GM12878 (cell line): ENCODE results near the gene MGLL. TPM values are rescaled to one million over a fixed set of nuclear protein-coding genes. Genes with fewer than 3 reads are reported as not detected.

Experiments used
- ATAC-seq: fragments of 200-7000 bp; cut with Tn5 transposase; 3 replicates; pipeline ENCODE4 v1.9.1; 2020; ENCODE audit warnings: mild to moderate bottlenecking, moderate library complexity
- BruUV-seq: library from RNA; stranded (reverse); fragments of 400-500 nt; replicated peaks from 2 replicates; lab custom pipeline; 2021; lab: Mats Ljungman, UMichigan
- CTCF ChIA-PET: fragments of 300-600 bp; sonication (Branson Sonifier 250); formaldehyde crosslinking; extraction: SDS; loops from one replicate; lab custom pipeline; 2021; ENCODE audit warnings: inconsistent platforms; lab: Yijun Ruan, JAX
- POLR2A ChIA-PET: fragments of 350-600 bp; formaldehyde crosslinking; extraction: SDS; loops from one replicate; lab custom pipeline; 2021; ENCODE audit warnings: inconsistent platforms; lab: Charles Lee
- RAD21 ChIA-PET: fragments of 300-600 bp; sonication (Branson Sonifier 250); formaldehyde crosslinking; loops from one replicate; lab custom pipeline; 2023; ENCODE audit warnings: antibody characterized with exemption; ENCODE audit not compliant: unreplicated experiment; lab: Charles Lee
- SMC1A ChIA-PET: fragments of 300-600 bp; sonication (Branson Sonifier 250); formaldehyde crosslinking; loops from one replicate; lab custom pipeline; 2023; ENCODE audit not compliant: unreplicated experiment, uncharacterized antibody; lab: Charles Lee
- DNase-seq: peaks from one replicate; pipeline ENCODE4 v3.0.0-alpha.2; 2011; ENCODE audit warnings: low read depth, low spot score
- FAIRE-seq: peaks from 3 replicates; lab custom pipeline; 2011; peaks lifted over from hg19 to GRCh38; lab: Jason Lieb, UNC
- H2AFZ ChIP-seq: 2 replicates; pipeline ENCODE4 v1.6.0; 2011; ENCODE audit warnings: low read depth, low read length, control low read depth; ENCODE audit not compliant: control insufficient read depth
- H3K27ac ChIP-seq: 2 replicates; pipeline ENCODE4 v1.5.1; 2011; ENCODE audit warnings: control low read depth; ENCODE audit not compliant: control insufficient read depth, insufficient read depth
- H3K27me3 ChIP-seq, 2 experiments: replicated peaks in 1 of 2; 2 replicates each; pipeline versions ENCODE4 v1.6.0 to v1.6.1; 2011; ENCODE audit warnings: low read length in 1 of 2; ENCODE audit not compliant: control insufficient read depth in 2 of 2, insufficient read depth in 2 of 2
- H3K36me3 ChIP-seq, 2 experiments: 2 replicates each; pipeline ENCODE4 v1.5.1; 2011; ENCODE audit warnings: low read length in 1 of 2; ENCODE audit not compliant: control insufficient read depth in 2 of 2, insufficient read depth in 2 of 2
- H3K4me1 ChIP-seq: 2 replicates; pipeline ENCODE4 v1.6.1; 2011; ENCODE audit warnings: mild to moderate bottlenecking, low read length, moderate library complexity, mixed read lengths; ENCODE audit not compliant: control insufficient read depth, insufficient read depth
- H3K4me2 ChIP-seq: 2 replicates; pipeline ENCODE4 v1.6.0; 2011; ENCODE audit warnings: control low read depth; ENCODE audit not compliant: control insufficient read depth, insufficient read depth
- H3K4me3 ChIP-seq: fragments of 200-600 bp; sonication (generic); 2 replicates; pipeline ENCODE4 v1.5.1; 2016
- H3K79me2 ChIP-seq: 2 replicates; pipeline ENCODE4 v1.6.0; 2011; ENCODE audit warnings: low read length; ENCODE audit not compliant: control insufficient read depth, insufficient read depth
- H3K9ac ChIP-seq: 2 replicates; pipeline ENCODE4 v1.8.0; 2011; ENCODE audit warnings: low read length, control low read depth, mixed read lengths; ENCODE audit not compliant: control insufficient read depth, insufficient read depth
- H3K9me3 ChIP-seq: replicated peaks from 3 replicates; pipeline ENCODE4 v1.5.1; 2011; ENCODE audit warnings: mild to moderate bottlenecking, low read length; ENCODE audit not compliant: control insufficient read depth, insufficient read depth
- H4K20me1 ChIP-seq: 2 replicates; pipeline ENCODE4 v1.6.0; 2011; ENCODE audit not compliant: control insufficient read depth, insufficient read depth
- ASH2L ChIP-seq: fragments of 300-600, 200-600 bp; sonication (generic); IDR thresholded peaks from 2 replicates; pipeline ENCODE4 v1.6.1; 2017; ENCODE audit warnings: low read depth, mild to moderate bottlenecking, borderline replicate concordance
- CEBPB ChIP-seq, 2 experiments: fragments of 150-350 bp in 1 of 2; IDR thresholded peaks; 2 replicates each; pipeline ENCODE4 v1.6.1; 2012 to 2014; ENCODE audit warnings: low read depth in 2 of 2, low read length in 2 of 2, borderline replicate concordance in 1 of 2, inconsistent platforms in 1 of 2
- EP300 ChIP-seq, 2 experiments: fragments of 150-350 bp in 1 of 2; IDR thresholded peaks; 2 replicates each; pipeline ENCODE4 v1.6.1; 2011 to 2012; ENCODE audit warnings: low read depth in 2 of 2, low read length in 2 of 2, borderline replicate concordance in 1 of 2, improper control_type of control experiment in 1 of 2, inconsistent platforms in 1 of 2; ENCODE audit not compliant: control insufficient read depth in 1 of 2
- HCFC1 ChIP-seq: fragments of 150-350 bp; IDR thresholded peaks from 2 replicates; pipeline ENCODE4 v1.6.1; 2014; ENCODE audit warnings: low read length
- JUNB ChIP-seq: IDR thresholded peaks from 2 replicates; pipeline ENCODE4 v1.6.1; 2016; ENCODE audit warnings: antibody characterized with exemption, mild to moderate bottlenecking
- KAT2A ChIP-seq: conservative IDR thresholded peaks from 2 replicates; pipeline ENCODE4 v1.6.1; 2011; ENCODE audit warnings: low read depth, low read length; ENCODE audit not compliant: control insufficient read depth
- MTA2 ChIP-seq: fragments of 450-650 bp; IDR thresholded peaks from 2 replicates; pipeline ENCODE4 v1.6.1; 2016; ENCODE audit warnings: low read depth, mild to moderate bottlenecking, moderate library complexity
- MXI1 ChIP-seq: fragments of 150-350 bp; IDR thresholded peaks from 2 replicates; pipeline ENCODE4 v1.6.1; 2011; ENCODE audit warnings: low read depth, mild to moderate bottlenecking, inconsistent platforms, low read length, improper control_type of control experiment
- POLR2AphosphoS2 ChIP-seq: IDR thresholded peaks from 2 replicates; pipeline ENCODE4 v1.6.1; 2011; ENCODE audit warnings: low read depth, mild to moderate bottlenecking, low read length, improper control_type of control experiment, moderate library complexity
- SIX5 ChIP-seq: IDR thresholded peaks from 2 replicates; pipeline ENCODE4 v1.6.1; 2011; ENCODE audit warnings: mild to moderate bottlenecking, low read depth, low read length, moderate library complexity; ENCODE audit not compliant: severe bottlenecking
- SMC3 ChIP-seq: IDR thresholded peaks from 2 replicates; pipeline ENCODE4 v1.6.1; 2011; ENCODE audit warnings: low read length, improper control_type of control experiment, borderline replicate concordance
- SREBF1 ChIP-seq: IDR thresholded peaks from 2 replicates; pipeline ENCODE4 v1.6.1; 2012; ENCODE audit warnings: mild to moderate bottlenecking, low read length
- SRF ChIP-seq, 2 experiments: IDR thresholded peaks; 2 replicates each; pipeline ENCODE4 v1.6.1; 2011; ENCODE audit warnings: low read depth in 2 of 2, low read length in 2 of 2, mild to moderate bottlenecking in 1 of 2, moderate library complexity in 1 of 2
- STAT1 ChIP-seq: fragments of 450-650 bp; conservative IDR thresholded peaks from 2 replicates; pipeline ENCODE4 v1.6.1; 2014; ENCODE audit warnings: antibody characterized with exemption, mild to moderate bottlenecking
- YY1 ChIP-seq: IDR thresholded peaks from 2 replicates; pipeline ENCODE4 v1.6.1; 2011; ENCODE audit warnings: low read depth, mild to moderate bottlenecking, low read length
- ZNF274 ChIP-seq: IDR thresholded peaks from one replicate; pipeline ENCODE4 v1.8.0; 2011; ENCODE audit not compliant: insufficient read length, insufficient read depth
- WGBS: methylation state at CpG from one replicate; pipeline ENCODE4 v1.1.6; 2016; ENCODE audit warnings: low lambda C conversion rate; ENCODE audit not compliant: insufficient replicate concordance, insufficient coverage; ENCODE audit errors: missing lambda C conversion rate; 5-methylcytosine and 5-hydroxymethylcytosine counted together
- in situ Hi-C: fragments of 300-500 bp; cut with MboI; formaldehyde crosslinking; loops from 9 replicates; pipeline ENCODE4 v1.14.3; 2018; ENCODE audit warnings: mixed read lengths
- intact Hi-C: fragments of 100-400 bp; cut with micrococcal nuclease; formaldehyde crosslinking; loops from one replicate; pipeline ENCODE4 v1.14.2; 2022; ENCODE audit not compliant: unreplicated experiment
- polyA plus RNA-seq, 11 experiments: library from polyadenylated mRNA; depleted of rRNA in 4 of 11; unstranded in 6 of 11; stranded (reverse) in 5 of 11; fragments of >200 nt; fragmentation: Nextera tagmentation in 4 of 11; fragmentation: Illumina TruSeq in 1 of 11; extraction: Ambion mirVana in 4 of 11; extraction: Trizol in 1 of 11; gene quantifications; 1 replicate in 1 of 11; 2 replicates in 10 of 11; pipeline versions ENCODE4 v1.2.1 to v1.2.3, GENCODE V29; 2011 to 2016; ENCODE audit warnings: inconsistent platforms in 2 of 11, missing spikeins in 2 of 11, low read depth in 1 of 11
- total RNA-seq, 4 experiments: library from RNA; depleted of rRNA in 3 of 4; stranded (reverse); fragments of >200 nt in 3 of 4; fragmentation: Illumina TruSeq in 1 of 4; extraction: Trizol in 1 of 4; gene quantifications; 2 replicates each; pipeline versions ENCODE4 v1.2.1 to v1.2.3, GENCODE V29; 2013 to 2021
- TF ChIP-seq, protein P1 (sequence below): IDR thresholded peaks from 2 replicates; pipeline ENCODE4 v1.6.1; 2011; ENCODE audit warnings: borderline replicate concordance, low read depth, mild to moderate bottlenecking, moderate library complexity, mixed read lengths, low read length; ENCODE audit not compliant: insufficient read depth; ENCODE audit errors: extremely low read length
- TF ChIP-seq, protein P2 (sequence below): fragments of 450-650 bp; conservative IDR thresholded peaks from 2 replicates; pipeline ENCODE4 v1.6.1; 2017; ENCODE audit warnings: mild to moderate bottlenecking, moderate library complexity
- TF ChIP-seq, protein P3 (sequence below): IDR thresholded peaks from 2 replicates; pipeline ENCODE4 v1.6.1; 2012; ENCODE audit warnings: mild to moderate bottlenecking, low read depth, low read length

Gene MGLL
- total and polyA plus RNA-seq, 10 of the 15 experiments (the other 5 are each of a cell fraction or from before 2014, with no cell fraction given), result 44.9 to 177 (median 72.9) TPM

DNA sequence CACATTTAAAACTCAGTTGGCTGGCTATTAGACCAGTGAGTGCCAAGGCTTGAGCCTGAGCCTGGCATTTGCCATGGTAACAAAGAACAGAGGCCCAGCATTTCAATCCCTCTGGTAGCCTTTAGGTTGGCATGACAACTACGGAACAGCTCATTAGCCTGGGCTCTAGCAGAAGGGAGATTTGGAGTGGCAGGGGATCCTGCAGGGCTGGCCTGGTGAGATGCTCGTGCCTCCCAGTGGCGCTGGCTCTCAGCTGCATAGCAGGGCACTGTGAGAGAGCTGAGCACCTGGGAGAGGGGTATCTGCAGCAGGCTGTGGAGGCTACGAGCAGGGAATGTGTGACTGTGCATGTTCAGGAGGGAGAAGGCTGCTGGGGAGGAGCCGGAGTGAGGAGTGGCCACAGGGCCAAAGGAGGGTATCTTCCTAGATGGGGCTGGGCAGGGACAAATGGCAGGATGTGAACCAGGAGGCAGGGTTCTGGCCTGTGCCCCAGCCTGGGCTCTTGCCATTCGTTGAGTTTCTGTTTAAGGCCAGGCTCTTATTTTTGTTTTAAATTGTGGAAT, 155.1 kb downstream of the MGLL start:
- SMC1A ChIA-PET, result no interaction called here
- Histone ChIP-seq H3K4me3 (no peak overlapping the region), H3K9ac (no peak overlapping the region), H3K79me2 (peaks cover 4% of the 10 kb centered on the region), H3K36me3 (no peaks in the 10 kb centered on the region), H3K27me3 (no peaks in the 10 kb centered on the region), H3K4me2 (no peak overlapping the region), H2AFZ (no peak overlapping the region), H4K20me1 (no peaks in the 10 kb centered on the region), H3K27ac (no peak overlapping the region), H3K4me1 (peaks cover 3% of the 10 kb centered on the region; the same call in 1 of the 2 replicates), H3K9me3 (no peaks in the 10 kb centered on the region)
- intact Hi-C loops (no loop called here), in situ Hi-C loops (no loop called here)
- ATAC-seq (no peak), DNase-seq (no peak), FAIRE-seq (no peak)
- RAD21 ChIA-PET, result no interaction called here
- BruUV-seq, result no TSS peak
- WGBS, result 70% methylated on average over 6 of the region's 6 CpGs
- POLR2A ChIA-PET, result no interaction called here
- CTCF ChIA-PET, result no interaction called here
- TF ChIP-seq YY1, result no peak
- TF ChIP-seq JUNB, result no peak
- TF ChIP-seq KAT2A, result no peak
- TF ChIP-seq HCFC1, result no peak
- TF ChIP-seq SRF (IDR thresholded peaks at IDR 0.05; ENCODE audit: low read depth in 2 of 2, low read length in 2 of 2), result no peak
- no peak for TF ChIP-seq SIX5
- TF ChIP-seq STAT1, result no peak
- TF ChIP-seq EP300 (IDR thresholded peaks at IDR 0.05; ENCODE audit: borderline replicate concordance in 1 of 2, control insufficient read depth in 1 of 2, low read depth in 2 of 2, low read length in 2 of 2), result no peak
- TF ChIP-seq SMC3, result no peak
- no peak for TF ChIP-seq SREBF1
- TF ChIP-seq ZNF274, result no peak
- TF ChIP-seq, protein P1, sequence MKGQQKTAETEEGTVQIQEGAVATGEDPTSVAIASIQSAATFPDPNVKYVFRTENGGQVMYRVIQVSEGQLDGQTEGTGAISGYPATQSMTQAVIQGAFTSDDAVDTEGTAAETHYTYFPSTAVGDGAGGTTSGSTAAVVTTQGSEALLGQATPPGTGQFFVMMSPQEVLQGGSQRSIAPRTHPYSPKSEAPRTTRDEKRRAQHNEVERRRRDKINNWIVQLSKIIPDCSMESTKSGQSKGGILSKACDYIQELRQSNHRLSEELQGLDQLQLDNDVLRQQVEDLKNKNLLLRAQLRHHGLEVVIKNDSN, result no peak
- no peak for TF ChIP-seq MXI1
- TF ChIP-seq, protein P2, sequence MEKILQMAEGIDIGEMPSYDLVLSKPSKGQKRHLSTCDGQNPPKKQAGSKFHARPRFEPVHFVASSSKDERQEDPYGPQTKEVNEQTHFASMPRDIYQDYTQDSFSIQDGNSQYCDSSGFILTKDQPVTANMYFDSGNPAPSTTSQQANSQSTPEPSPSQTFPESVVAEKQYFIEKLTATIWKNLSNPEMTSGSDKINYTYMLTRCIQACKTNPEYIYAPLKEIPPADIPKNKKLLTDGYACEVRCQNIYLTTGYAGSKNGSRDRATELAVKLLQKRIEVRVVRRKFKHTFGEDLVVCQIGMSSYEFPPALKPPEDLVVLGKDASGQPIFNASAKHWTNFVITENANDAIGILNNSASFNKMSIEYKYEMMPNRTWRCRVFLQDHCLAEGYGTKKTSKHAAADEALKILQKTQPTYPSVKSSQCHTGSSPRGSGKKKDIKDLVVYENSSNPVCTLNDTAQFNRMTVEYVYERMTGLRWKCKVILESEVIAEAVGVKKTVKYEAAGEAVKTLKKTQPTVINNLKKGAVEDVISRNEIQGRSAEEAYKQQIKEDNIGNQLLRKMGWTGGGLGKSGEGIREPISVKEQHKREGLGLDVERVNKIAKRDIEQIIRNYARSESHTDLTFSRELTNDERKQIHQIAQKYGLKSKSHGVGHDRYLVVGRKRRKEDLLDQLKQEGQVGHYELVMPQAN, result no peak
- TF ChIP-seq, protein P3, sequence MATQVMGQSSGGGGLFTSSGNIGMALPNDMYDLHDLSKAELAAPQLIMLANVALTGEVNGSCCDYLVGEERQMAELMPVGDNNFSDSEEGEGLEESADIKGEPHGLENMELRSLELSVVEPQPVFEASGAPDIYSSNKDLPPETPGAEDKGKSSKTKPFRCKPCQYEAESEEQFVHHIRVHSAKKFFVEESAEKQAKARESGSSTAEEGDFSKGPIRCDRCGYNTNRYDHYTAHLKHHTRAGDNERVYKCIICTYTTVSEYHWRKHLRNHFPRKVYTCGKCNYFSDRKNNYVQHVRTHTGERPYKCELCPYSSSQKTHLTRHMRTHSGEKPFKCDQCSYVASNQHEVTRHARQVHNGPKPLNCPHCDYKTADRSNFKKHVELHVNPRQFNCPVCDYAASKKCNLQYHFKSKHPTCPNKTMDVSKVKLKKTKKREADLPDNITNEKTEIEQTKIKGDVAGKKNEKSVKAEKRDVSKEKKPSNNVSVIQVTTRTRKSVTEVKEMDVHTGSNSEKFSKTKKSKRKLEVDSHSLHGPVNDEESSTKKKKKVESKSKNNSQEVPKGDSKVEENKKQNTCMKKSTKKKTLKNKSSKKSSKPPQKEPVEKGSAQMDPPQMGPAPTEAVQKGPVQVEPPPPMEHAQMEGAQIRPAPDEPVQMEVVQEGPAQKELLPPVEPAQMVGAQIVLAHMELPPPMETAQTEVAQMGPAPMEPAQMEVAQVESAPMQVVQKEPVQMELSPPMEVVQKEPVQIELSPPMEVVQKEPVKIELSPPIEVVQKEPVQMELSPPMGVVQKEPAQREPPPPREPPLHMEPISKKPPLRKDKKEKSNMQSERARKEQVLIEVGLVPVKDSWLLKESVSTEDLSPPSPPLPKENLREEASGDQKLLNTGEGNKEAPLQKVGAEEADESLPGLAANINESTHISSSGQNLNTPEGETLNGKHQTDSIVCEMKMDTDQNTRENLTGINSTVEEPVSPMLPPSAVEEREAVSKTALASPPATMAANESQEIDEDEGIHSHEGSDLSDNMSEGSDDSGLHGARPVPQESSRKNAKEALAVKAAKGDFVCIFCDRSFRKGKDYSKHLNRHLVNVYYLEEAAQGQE, result no peak
- TF ChIP-seq POLR2AphosphoS2, result no peak
- TF ChIP-seq ASH2L, result no peak
- no peak for TF ChIP-seq CEBPB (IDR thresholded peaks at IDR 0.05; ENCODE audit: borderline replicate concordance in 1 of 2, low read depth in 2 of 2, low read length in 2 of 2)
- no peak for TF ChIP-seq MTA2
